HepG2 (cell line): Measurements from ENCODE around the gene DENND10. TPM values are rescaled to one million over a fixed set of nuclear protein-coding genes. Genes with fewer than 3 reads are reported as not detected.

Experiments used
- ATF6 ChIP-seq: sonication (generic); formaldehyde crosslinking; conservative IDR thresholded peaks from 2 replicates; pipeline ENCODE4 v1.4.0; 2020; ENCODE audit warnings: missing genetic modification reagents
- EHMT2 ChIP-seq: fragments of 200-600 bp; sonication (generic); IDR thresholded peaks from 2 replicates; pipeline ENCODE4 v1.7.0; 2017; ENCODE audit warnings: antibody characterized with exemption, low read depth, low read length, borderline replicate concordance
- FOXP1 ChIP-seq, 2 experiments: fragments of 450-650 bp in 1 of 2; IDR thresholded peaks; 2 replicates each; pipeline ENCODE4 v1.6.1; 2017 to 2018; ENCODE audit warnings: antibody characterized with exemption in 1 of 2
- GATA4 ChIP-seq: sonication (generic); IDR thresholded peaks from 2 replicates; pipeline ENCODE4 v1.6.1; 2016; ENCODE audit warnings: antibody characterized with exemption, low read depth, borderline replicate concordance
- HIVEP1 ChIP-seq: sonication (generic); formaldehyde crosslinking; IDR thresholded peaks from 2 replicates; pipeline ENCODE4 v1.4.0; 2020; ENCODE audit warnings: mild to moderate bottlenecking, missing genetic modification reagents
- MAFG ChIP-seq: sonication (generic); formaldehyde crosslinking; IDR thresholded peaks from 2 replicates; pipeline ENCODE4 v1.5.1; 2020; ENCODE audit warnings: mild to moderate bottlenecking, missing genetic modification reagents
- PBX2 ChIP-seq: IDR thresholded peaks from 2 replicates; pipeline ENCODE4 v1.6.1; 2016; ENCODE audit warnings: control low read depth
- PHF21A ChIP-seq: sonication (generic); formaldehyde crosslinking; IDR thresholded peaks from 2 replicates; pipeline ENCODE4 v1.5.0; 2020; ENCODE audit warnings: mild to moderate bottlenecking, missing genetic modification reagents
- RBM22 ChIP-seq: fragments of 200-400 bp; formaldehyde crosslinking; optimal IDR thresholded peaks from 2 replicates; pipeline ENCODE3; 2017; ENCODE audit warnings: mild to moderate bottlenecking, low read length, moderate library complexity
- RBM39 ChIP-seq: fragments of 200-400 bp; formaldehyde crosslinking; IDR thresholded peaks from one replicate; pipeline ENCODE4 v1.6.1; 2018; ENCODE audit warnings: antibody characterized with exemption, mild to moderate bottlenecking, low read depth, low read length; ENCODE audit not compliant: poor library complexity, severe bottlenecking
- SALL1 ChIP-seq: sonication (generic); formaldehyde crosslinking; IDR thresholded peaks from 2 replicates; pipeline ENCODE4 v1.8.0; 2022; ENCODE audit warnings: mild to moderate bottlenecking, missing genetic modification reagents
- ZBTB10 ChIP-seq: sonication (generic); formaldehyde crosslinking; IDR thresholded peaks from 2 replicates; pipeline ENCODE4 v1.4.0; 2020; ENCODE audit warnings: missing genetic modification reagents, borderline replicate concordance
- ZBTB26 ChIP-seq: IDR thresholded peaks from 2 replicates; pipeline ENCODE4 v1.6.1; 2016; ENCODE audit warnings: missing compliant biosample characterization, missing genetic modification reagents, borderline replicate concordance
- ZFP62 ChIP-seq: sonication (generic); formaldehyde crosslinking; IDR thresholded peaks from 2 replicates; pipeline ENCODE4 v1.4.0; 2020; ENCODE audit warnings: missing genetic modification reagents
- ZFP90 ChIP-seq: sonication (generic); formaldehyde crosslinking; IDR thresholded peaks from 2 replicates; pipeline ENCODE4 v1.8.0; 2022; ENCODE audit warnings: missing genetic modification reagents, mild to moderate bottlenecking, inconsistent platforms, borderline replicate concordance
- ZFY ChIP-seq: sonication (generic); formaldehyde crosslinking; IDR thresholded peaks from 2 replicates; pipeline ENCODE4 v1.4.0; 2020; ENCODE audit warnings: missing genetic modification reagents
- ZNF101 ChIP-seq: sonication (generic); formaldehyde crosslinking; IDR thresholded peaks from 2 replicates; pipeline ENCODE4 v1.4.0; 2020; ENCODE audit warnings: mild to moderate bottlenecking, low read depth, missing genetic modification reagents, borderline replicate concordance
- ZNF124 ChIP-seq: sonication (generic); formaldehyde crosslinking; IDR thresholded peaks from 2 replicates; pipeline ENCODE4 v1.4.0; 2020; ENCODE audit warnings: missing genetic modification reagents
- ZNF362 ChIP-seq: sonication (generic); formaldehyde crosslinking; IDR thresholded peaks from 2 replicates; pipeline ENCODE4 v1.4.0; 2020; ENCODE audit warnings: missing genetic modification reagents, mild to moderate bottlenecking, borderline replicate concordance
- ZNF703 ChIP-seq: sonication (generic); formaldehyde crosslinking; IDR thresholded peaks from 2 replicates; pipeline ENCODE4 v1.5.1; 2020; ENCODE audit warnings: missing genetic modification reagents, mild to moderate bottlenecking, moderate library complexity, borderline replicate concordance
- polyA plus RNA-seq, 8 experiments: library from polyadenylated mRNA; depleted of rRNA in 3 of 8; stranded (reverse) in 7 of 8; unstranded in 1 of 8; fragments of >200 nt; fragmentation: Illumina TruSeq in 4 of 8; extraction: Trizol in 4 of 8; gene quantifications; 2 replicates each; pipeline versions ENCODE4 v1.2.1 to v1.2.3, GENCODE V29; 2011 to 2016; ENCODE audit warnings: low read depth in 4 of 8, missing spikeins in 1 of 8, mixed read lengths in 1 of 8; ENCODE audit not compliant: insufficient read depth in 1 of 8
- total RNA-seq, 5 experiments: library from RNA; depleted of rRNA; stranded (reverse); fragments of >200 nt; fragmentation: Illumina TruSeq; extraction: Trizol; gene quantifications; 2 replicates each; pipeline ENCODE4 v1.2.3, GENCODE V29; 2016; ENCODE audit warnings: low read depth in 1 of 5

Gene DENND10
- total and polyA plus RNA-seq, 2 of the 13 experiments (the other 11 are each of a cell fraction or from before 2014, with no cell fraction given) = 43.7 to 78.8 TPM

- no peak for TF ChIP-seq ATF6 (CRISPR knock-in tag)
- peak; percentile 63; the same call in 1 of the 2 replicates for TF ChIP-seq ZNF703
- peak; percentile 85 for TF ChIP-seq MAFG
- peak; percentile 65; the same call in 1 of the 2 replicates for TF ChIP-seq GATA4
- TF ChIP-seq PBX2 (CRISPR knock-in tag) = no peak
- TF ChIP-seq ZFY (CRISPR knock-in tag) = peak; percentile 23; the same call in 1 of the 2 replicates
- TF ChIP-seq PHF21A (CRISPR knock-in tag) = peak; percentile 95
- no peak for TF ChIP-seq HIVEP1 (CRISPR knock-in tag)
- peak; percentile 46; the same call in 1 of the 2 replicates for TF ChIP-seq FOXP1 (IDR thresholded peaks at IDR 0.05)
- TF ChIP-seq FOXP1 (CRISPR knock-in tag; IDR thresholded peaks at IDR 0.05) = peak; percentile 94
- no peak for TF ChIP-seq ZFP62 (CRISPR knock-in tag)
- TF ChIP-seq ZBTB10 (CRISPR knock-in tag) = no peak
- peak; percentile 91 for TF ChIP-seq SALL1
- peak; percentile 77; the same call in 1 of the 2 replicates for TF ChIP-seq ZBTB26
- TF ChIP-seq EHMT2 = peak; percentile 37; the same call in 1 of the 2 replicates
- TF ChIP-seq RBM39 = no peak
- peak; percentile 79 for TF ChIP-seq ZNF362
- TF ChIP-seq RBM22 = no peak
- no peak for TF ChIP-seq ZNF124 (CRISPR knock-in tag)
- TF ChIP-seq ZNF101 (CRISPR knock-in tag) = no peak
- TF ChIP-seq ZFP90 (CRISPR knock-in tag) = no peak
Observed at GRCh38 chr10:119120413-119120867, 16.5 kb downstream of the DENND10 start (continued).
